GM12878 (cell line): ENCODE results near the gene TRPC3. TPM values are rescaled to one million over a fixed set of nuclear protein-coding genes. Genes with fewer than 3 reads are reported as not detected.

Source experiments
- ATAC-seq: fragments of 200-7000 bp; cut with Tn5 transposase; 3 replicates; pipeline ENCODE4 v1.9.1; 2020; ENCODE audit warnings: mild to moderate bottlenecking, moderate library complexity
- BruUV-seq: library from RNA; stranded (reverse); fragments of 400-500 nt; replicated peaks from 2 replicates; lab custom pipeline; 2021; lab: Mats Ljungman, UMichigan
- CTCF ChIA-PET: fragments of 300-600 bp; sonication (Branson Sonifier 250); formaldehyde crosslinking; extraction: SDS; loops from one replicate; lab custom pipeline; 2021; ENCODE audit warnings: inconsistent platforms; lab: Yijun Ruan, JAX
- POLR2A ChIA-PET: fragments of 350-600 bp; formaldehyde crosslinking; extraction: SDS; loops from one replicate; lab custom pipeline; 2021; ENCODE audit warnings: inconsistent platforms; lab: Charles Lee
- RAD21 ChIA-PET: fragments of 300-600 bp; sonication (Branson Sonifier 250); formaldehyde crosslinking; loops from one replicate; lab custom pipeline; 2023; ENCODE audit warnings: antibody characterized with exemption; ENCODE audit not compliant: unreplicated experiment; lab: Charles Lee
- SMC1A ChIA-PET: fragments of 300-600 bp; sonication (Branson Sonifier 250); formaldehyde crosslinking; loops from one replicate; lab custom pipeline; 2023; ENCODE audit not compliant: unreplicated experiment, uncharacterized antibody; lab: Charles Lee
- DNase-seq: peaks from one replicate; pipeline ENCODE4 v3.0.0-alpha.2; 2011; ENCODE audit warnings: low read depth, low spot score
- FAIRE-seq: peaks from 3 replicates; lab custom pipeline; 2011; peaks lifted over from hg19 to GRCh38; lab: Jason Lieb, UNC
- H2AFZ ChIP-seq: 2 replicates; pipeline ENCODE4 v1.6.0; 2011; ENCODE audit warnings: low read depth, low read length, control low read depth; ENCODE audit not compliant: control insufficient read depth
- H3K27ac ChIP-seq: 2 replicates; pipeline ENCODE4 v1.5.1; 2011; ENCODE audit warnings: control low read depth; ENCODE audit not compliant: control insufficient read depth, insufficient read depth
- H3K27me3 ChIP-seq, 2 experiments: replicated peaks in 1 of 2; 2 replicates each; pipeline versions ENCODE4 v1.6.0 to v1.6.1; 2011; ENCODE audit warnings: low read length in 1 of 2; ENCODE audit not compliant: control insufficient read depth in 2 of 2, insufficient read depth in 2 of 2
- H3K36me3 ChIP-seq, 2 experiments: 2 replicates each; pipeline ENCODE4 v1.5.1; 2011; ENCODE audit warnings: low read length in 1 of 2; ENCODE audit not compliant: control insufficient read depth in 2 of 2, insufficient read depth in 2 of 2
- H3K4me1 ChIP-seq: 2 replicates; pipeline ENCODE4 v1.6.1; 2011; ENCODE audit warnings: mild to moderate bottlenecking, low read length, moderate library complexity, mixed read lengths; ENCODE audit not compliant: control insufficient read depth, insufficient read depth
- H3K4me2 ChIP-seq: 2 replicates; pipeline ENCODE4 v1.6.0; 2011; ENCODE audit warnings: control low read depth; ENCODE audit not compliant: control insufficient read depth, insufficient read depth
- H3K4me3 ChIP-seq: fragments of 200-600 bp; sonication (generic); 2 replicates; pipeline ENCODE4 v1.5.1; 2016
- H3K79me2 ChIP-seq: 2 replicates; pipeline ENCODE4 v1.6.0; 2011; ENCODE audit warnings: low read length; ENCODE audit not compliant: control insufficient read depth, insufficient read depth
- H3K9ac ChIP-seq: 2 replicates; pipeline ENCODE4 v1.8.0; 2011; ENCODE audit warnings: low read length, control low read depth, mixed read lengths; ENCODE audit not compliant: control insufficient read depth, insufficient read depth
- H3K9me3 ChIP-seq: replicated peaks from 3 replicates; pipeline ENCODE4 v1.5.1; 2011; ENCODE audit warnings: mild to moderate bottlenecking, low read length; ENCODE audit not compliant: control insufficient read depth, insufficient read depth
- H4K20me1 ChIP-seq: 2 replicates; pipeline ENCODE4 v1.6.0; 2011; ENCODE audit not compliant: control insufficient read depth, insufficient read depth
- BACH1 ChIP-seq: fragments of 450-650 bp; IDR thresholded peaks from 2 replicates; pipeline ENCODE4 v1.6.1; 2017; ENCODE audit warnings: mild to moderate bottlenecking, borderline replicate concordance
- BCL11A ChIP-seq: IDR thresholded peaks from 2 replicates; pipeline ENCODE4 v1.6.1; 2011; ENCODE audit warnings: low read depth, low read length
- BCL3 ChIP-seq: IDR thresholded peaks from 2 replicates; pipeline ENCODE4 v1.6.1; 2011; ENCODE audit warnings: borderline replicate concordance, low read depth, mild to moderate bottlenecking, moderate library complexity, low read length; ENCODE audit not compliant: insufficient read depth, poor library complexity, severe bottlenecking
- CEBPB ChIP-seq, 2 experiments: fragments of 150-350 bp in 1 of 2; IDR thresholded peaks; 2 replicates each; pipeline ENCODE4 v1.6.1; 2012 to 2014; ENCODE audit warnings: low read depth in 2 of 2, low read length in 2 of 2, borderline replicate concordance in 1 of 2, inconsistent platforms in 1 of 2
- EP300 ChIP-seq, 2 experiments: fragments of 150-350 bp in 1 of 2; IDR thresholded peaks; 2 replicates each; pipeline ENCODE4 v1.6.1; 2011 to 2012; ENCODE audit warnings: low read depth in 2 of 2, low read length in 2 of 2, borderline replicate concordance in 1 of 2, improper control_type of control experiment in 1 of 2, inconsistent platforms in 1 of 2; ENCODE audit not compliant: control insufficient read depth in 1 of 2
- EZH2 ChIP-seq: IDR thresholded peaks from 2 replicates; pipeline ENCODE4 v1.6.1; 2012; ENCODE audit warnings: low read depth, mild to moderate bottlenecking, control low read depth, inconsistent platforms, low read length, borderline replicate concordance; ENCODE audit not compliant: control insufficient read depth
- IRF5 ChIP-seq: fragments of 450-650 bp; IDR thresholded peaks from 2 replicates; pipeline ENCODE4 v1.6.1; 2017; ENCODE audit warnings: borderline replicate concordance
- KDM1A ChIP-seq: fragments of 200-600 bp; sonication (generic); IDR thresholded peaks from 2 replicates; pipeline ENCODE4 v1.6.1; 2016; ENCODE audit warnings: borderline replicate concordance
- NKRF ChIP-seq: fragments of 450-650 bp; conservative IDR thresholded peaks from 2 replicates; pipeline ENCODE4 v1.6.1; 2017; ENCODE audit warnings: mild to moderate bottlenecking, moderate library complexity
- NRF1 ChIP-seq: conservative IDR thresholded peaks from 2 replicates; pipeline ENCODE4 v1.6.1; 2011; ENCODE audit warnings: mild to moderate bottlenecking, low read depth, low read length, improper control_type of control experiment
- RBBP5 ChIP-seq: fragments of 200-600 bp; sonication (generic); conservative IDR thresholded peaks from 2 replicates; pipeline ENCODE4 v1.6.1; 2016
- RFX5 ChIP-seq: IDR thresholded peaks from 2 replicates; pipeline ENCODE4 v1.6.1; 2011; ENCODE audit warnings: low read depth, low read length, improper control_type of control experiment
- SMC3 ChIP-seq: IDR thresholded peaks from 2 replicates; pipeline ENCODE4 v1.6.1; 2011; ENCODE audit warnings: low read length, improper control_type of control experiment, borderline replicate concordance
- SREBF2 ChIP-seq: IDR thresholded peaks from 2 replicates; pipeline ENCODE4 v1.6.1; 2012; ENCODE audit warnings: mild to moderate bottlenecking, low read length
- SUPT20H ChIP-seq: IDR thresholded peaks from 2 replicates; pipeline ENCODE4 v1.6.1; 2011; ENCODE audit warnings: low read depth, mild to moderate bottlenecking, low read length, moderate library complexity, borderline replicate concordance; ENCODE audit not compliant: control insufficient read depth
- TBL1XR1 ChIP-seq: IDR thresholded peaks from 2 replicates; pipeline ENCODE4 v1.6.1; 2012; ENCODE audit warnings: low read depth, low read length, improper control_type of control experiment
- TCF12 ChIP-seq: IDR thresholded peaks from 2 replicates; pipeline ENCODE4 v1.6.1; 2011; ENCODE audit warnings: low read depth, mild to moderate bottlenecking, low read length
- TCF3 ChIP-seq: IDR thresholded peaks from 2 replicates; pipeline ENCODE4 v1.6.1; 2012; ENCODE audit warnings: low read depth, mild to moderate bottlenecking, low read length, borderline replicate concordance; ENCODE audit not compliant: insufficient read depth
- USF2 ChIP-seq: IDR thresholded peaks from 2 replicates; pipeline ENCODE4 v1.6.1; 2011; ENCODE audit warnings: low read depth, low read length, improper control_type of control experiment, borderline replicate concordance
- ZNF207 ChIP-seq: fragments of 450-650 bp; IDR thresholded peaks from 2 replicates; pipeline ENCODE4 v1.6.1; 2014; ENCODE audit warnings: antibody characterized with exemption, mild to moderate bottlenecking, borderline replicate concordance
- WGBS: methylation state at CpG from one replicate; pipeline ENCODE4 v1.1.6; 2016; ENCODE audit warnings: low lambda C conversion rate; ENCODE audit not compliant: insufficient replicate concordance, insufficient coverage; ENCODE audit errors: missing lambda C conversion rate; 5-methylcytosine and 5-hydroxymethylcytosine counted together
- in situ Hi-C: fragments of 300-500 bp; cut with MboI; formaldehyde crosslinking; loops from 9 replicates; pipeline ENCODE4 v1.14.3; 2018; ENCODE audit warnings: mixed read lengths
- intact Hi-C: fragments of 100-400 bp; cut with micrococcal nuclease; formaldehyde crosslinking; loops from one replicate; pipeline ENCODE4 v1.14.2; 2022; ENCODE audit not compliant: unreplicated experiment
- polyA plus RNA-seq, 11 experiments: library from polyadenylated mRNA; depleted of rRNA in 4 of 11; unstranded in 6 of 11; stranded (reverse) in 5 of 11; fragments of >200 nt; fragmentation: Nextera tagmentation in 4 of 11; fragmentation: Illumina TruSeq in 1 of 11; extraction: Ambion mirVana in 4 of 11; extraction: Trizol in 1 of 11; gene quantifications; 1 replicate in 1 of 11; 2 replicates in 10 of 11; pipeline versions ENCODE4 v1.2.1 to v1.2.3, GENCODE V29; 2011 to 2016; ENCODE audit warnings: inconsistent platforms in 2 of 11, missing spikeins in 2 of 11, low read depth in 1 of 11
- total RNA-seq, 4 experiments: library from RNA; depleted of rRNA in 3 of 4; stranded (reverse); fragments of >200 nt in 3 of 4; fragmentation: Illumina TruSeq in 1 of 4; extraction: Trizol in 1 of 4; gene quantifications; 2 replicates each; pipeline versions ENCODE4 v1.2.1 to v1.2.3, GENCODE V29; 2013 to 2021

Gene TRPC3
- total and polyA plus RNA-seq, 10 of the 15 experiments (the other 5 are each of a cell fraction or from before 2014, with no cell fraction given) = not detected

GRCh38 chr4:121846662-121847061, 105.2 kb downstream of the TRPC3 start:
- ChIA-PET POLR2A (no interaction called here), RAD21 (no interaction called here), SMC1A (interaction anchor here (0.7 kb wide), 1 partner anchor 10 kb away, joined by 4 read pairs; no protein-coding TSS in a partner anchor), CTCF (no interaction called here)
- Histone ChIP-seq H4K20me1 (no peaks in the 10 kb centered on the region), H3K9me3 (no peaks in the 10 kb centered on the region), H3K36me3 (no peaks in the 10 kb centered on the region), H3K4me2 (no peak overlapping the region), H3K27ac (no peak overlapping the region), H3K27me3 (no peaks in the 10 kb centered on the region), H3K4me3 (no peak overlapping the region), H2AFZ (no peak overlapping the region), H3K79me2 (no peaks in the 10 kb centered on the region), H3K9ac (no peak overlapping the region), H3K4me1 (no peaks in the 10 kb centered on the region)
- WGBS = 91% methylated on average over 6 of the region's 6 CpGs
- DNase-seq (no peak), ATAC-seq (no peak), FAIRE-seq (no peak)
- BruUV-seq = no TSS peak
- intact Hi-C loops (no loop called here), in situ Hi-C loops (no loop called here)
- TF ChIP-seq TBL1XR1 (no peak), RBBP5 (no peak), CEBPB (IDR thresholded peaks at IDR 0.05; ENCODE audit: borderline replicate concordance in 1 of 2, low read depth in 2 of 2, low read length in 2 of 2) (no peak), NKRF (no peak), USF2 (no peak), SMC3 (no peak), BCL11A (no peak), KDM1A (no peak), NRF1 (no peak), SREBF2 (no peak), EZH2 (no peak), EP300 (IDR thresholded peaks at IDR 0.05; ENCODE audit: borderline replicate concordance in 1 of 2, control insufficient read depth in 1 of 2, low read depth in 2 of 2, low read length in 2 of 2) (no peak), TCF12 (no peak), BCL3 (no peak), ZNF207 (no peak), IRF5 (no peak), SUPT20H (no peak), BACH1 (no peak), RFX5 (no peak), TCF3 (no peak)
